ENCODE measurements around the gene SEMA4C.

DNA sequence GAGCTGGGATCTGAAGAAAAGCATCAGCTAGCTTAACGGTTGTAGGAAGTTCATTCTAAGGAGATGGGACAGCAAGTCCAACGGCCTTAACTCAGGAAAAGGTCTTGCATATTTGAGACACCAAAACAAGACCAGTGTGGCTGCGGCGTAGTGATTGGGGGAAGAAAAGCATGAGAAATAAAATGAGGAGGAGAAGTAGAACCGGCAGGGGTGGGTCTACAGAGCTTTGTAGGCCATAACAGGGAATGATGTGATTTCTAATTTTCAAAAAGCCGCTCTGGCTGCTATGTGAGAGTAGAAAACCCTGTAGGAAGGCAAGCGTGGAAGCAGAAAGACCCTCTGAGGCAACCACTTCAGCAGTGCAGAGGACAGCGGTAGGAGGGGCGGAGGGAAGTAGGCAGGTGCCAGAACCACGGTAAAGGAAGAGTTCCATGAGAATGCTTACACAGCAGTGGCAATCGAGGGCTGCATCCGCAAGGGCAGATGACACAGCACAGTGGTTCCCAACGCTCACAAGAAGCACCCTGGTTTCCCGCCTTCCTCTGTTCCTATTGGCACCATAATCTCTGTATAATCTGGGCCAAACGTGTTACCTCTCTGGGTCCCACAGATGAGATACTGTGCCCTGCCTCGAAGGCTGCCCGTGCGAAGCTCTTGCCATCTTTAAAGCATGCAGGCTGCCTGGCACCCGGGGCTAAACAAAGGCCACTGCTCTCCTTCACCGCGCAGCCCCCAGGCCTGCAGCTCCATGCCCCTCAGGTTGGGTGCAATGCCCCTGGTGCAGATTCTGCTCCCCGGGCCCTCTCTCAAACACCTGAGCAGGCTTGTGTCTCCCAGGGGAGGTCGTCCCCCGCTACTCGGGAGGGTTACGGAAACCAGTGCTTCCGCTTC lies 12.9 kb downstream of the SEMA4C start:
- TF ChIP-seq EZH2 (IDR thresholded peaks at IDR 0.05) (no peak), FOXP2 (optimal IDR thresholded peaks at IDR 0.05; ENCODE audit: control extremely low read depth, extremely low read length, insufficient read depth) (no peak), POLR2AphosphoS5 (IDR thresholded peaks at IDR 0.05; ENCODE audit: borderline replicate concordance, low read depth, low read length) (no peak; the same call in 1 of the 2 replicates)

Data from SK-N-MC (cell line).